ENCODE results near the gene ACADSB. TPM values are rescaled to one million over a fixed set of nuclear protein-coding genes. Genes with fewer than 3 reads are reported as not detected.

ACADSB gene
- total and polyA plus RNA-seq, 7 donors, result 9.8 to 50.1 (median 37.4) TPM

DNA sequence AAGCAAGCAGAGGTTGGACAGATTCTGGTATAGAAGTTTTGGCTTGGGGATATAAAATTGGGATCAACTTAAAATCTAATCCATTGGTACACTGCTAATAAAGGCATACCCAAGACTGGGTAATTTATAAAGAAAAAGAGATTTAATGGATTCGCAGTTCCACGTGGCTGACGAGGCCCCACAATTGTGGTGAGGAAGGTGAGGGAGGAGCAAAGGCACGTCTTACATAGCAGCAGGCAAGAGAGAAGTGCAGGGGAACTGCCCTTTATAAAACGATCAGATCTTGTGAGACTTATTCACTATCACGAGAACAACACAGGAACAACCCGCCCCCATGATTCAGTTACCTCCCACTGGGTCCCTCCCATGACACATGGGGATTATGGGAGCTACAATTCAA lies 9.7 kb downstream of the ACADSB start:
- no peaks in the 10 kb centered on the region for H3K4me1 ChIP-seq
- H3K9me3 ChIP-seq, result no peaks in the 10 kb centered on the region
- intact Hi-C loops (cut with DNase I), result loop anchor here in 1 of 2 donors (10.0 kb wide), 1 partner anchor 136 kb away; the partner anchor contains the start of gene BUB3
- ATAC-seq, result no peak
- no peak overlapping the region for H3K4me3 ChIP-seq
- no peak for TF ChIP-seq CTCF (IDR thresholded peaks at IDR 0.05)
- H3K27me3 ChIP-seq (ENCODE audit: insufficient read depth in 3 of 3, low read length in 2 of 3), result no peaks in the 10 kb centered on the region
- WGBS, 3 donors, result 84 to 91% (median 89%) methylated on average over 7 of the region's 7 CpGs
- no peak for DNase-seq
- H3K27ac ChIP-seq, result no peak overlapping the region
- H3K36me3 ChIP-seq (ENCODE audit: insufficient read depth in 1 of 2, low read depth in 1 of 2), result no peaks in the 10 kb centered on the region

DNA sequence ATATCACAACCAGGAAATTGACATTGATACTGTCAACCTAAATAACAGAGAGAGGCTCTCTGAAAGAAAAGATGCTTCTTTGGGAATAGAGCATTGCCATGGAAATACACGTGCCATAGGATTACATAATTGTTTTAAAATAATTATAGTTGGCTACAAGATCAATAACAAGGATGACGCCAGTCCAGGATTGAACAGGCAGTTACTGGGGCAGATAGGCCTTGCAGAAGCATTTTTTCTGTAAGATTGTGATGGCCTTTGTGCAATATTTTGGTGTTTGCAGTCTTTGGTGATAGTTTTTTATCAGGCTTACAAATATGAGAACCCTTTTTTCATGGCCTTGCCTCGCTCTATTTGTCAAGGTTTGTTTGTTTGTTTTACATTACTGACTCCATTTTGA lies 10.5 kb downstream of the ACADSB start:
- no peak for ATAC-seq
- 73 to 89% (median 75%) methylated on average over 3 of the region's 3 CpGs for WGBS, 3 donors

GRCh38 chr10:123019941-123020703 lies 11.3 kb downstream of the ACADSB start:
- no peaks in the 10 kb centered on the region for H3K9me3 ChIP-seq
- no peak overlapping the region for H3K4me3 ChIP-seq
- H3K27me3 ChIP-seq (ENCODE audit: insufficient read depth in 3 of 3, low read length in 2 of 3), result no peaks in the 10 kb centered on the region
- 49 to 62% (median 50%) methylated on average over 1 of the region's 1 CpG for WGBS, 3 donors
- H3K4me1 ChIP-seq, result no peaks in the 10 kb centered on the region
- no peak for TF ChIP-seq CTCF (IDR thresholded peaks at IDR 0.05)
- intact Hi-C loops (cut with DNase I), result loop anchor here in 1 of 2 donors (10.0 kb wide), 1 partner anchor 135 kb away; the partner anchor contains the start of gene BUB3
- DNase-seq (no peak), ATAC-seq (no peak)
- H3K36me3 ChIP-seq (ENCODE audit: insufficient read depth in 1 of 2, low read depth in 1 of 2), result no peaks in the 10 kb centered on the region
- no peak overlapping the region for H3K27ac ChIP-seq

More for the DNA sequence above, 10.5 kb downstream of the ACADSB start:
- intact Hi-C loops (cut with DNase I), result loop anchor here in 1 of 2 donors (10.0 kb wide), 1 partner anchor 136 kb away; the partner anchor contains the start of gene BUB3
- TF ChIP-seq CTCF (IDR thresholded peaks at IDR 0.05), result no peak
- no peak overlapping the region for H3K4me3 ChIP-seq
- H3K9me3 ChIP-seq, result no peaks in the 10 kb centered on the region
- H3K4me1 ChIP-seq, result no peaks in the 10 kb centered on the region
- H3K36me3 ChIP-seq (ENCODE audit: insufficient read depth in 1 of 2, low read depth in 1 of 2), result no peaks in the 10 kb centered on the region
- DNase-seq, result no peak
- no peaks in the 10 kb centered on the region for H3K27me3 ChIP-seq (ENCODE audit: insufficient read depth in 3 of 3, low read length in 2 of 3)
- H3K27ac ChIP-seq, result no peak overlapping the region

- Histone ChIP-seq H3K9me3 (no peaks in the 10 kb centered on the region), H3K4me3 (no peak overlapping the region), H3K4me1 (no peaks in the 10 kb centered on the region), H3K27ac (no peak overlapping the region), H3K36me3 (ENCODE audit: insufficient read depth in 1 of 2, low read depth in 1 of 2) (no peaks in the 10 kb centered on the region), H3K27me3 (ENCODE audit: insufficient read depth in 3 of 3, low read length in 2 of 3) (no peaks in the 10 kb centered on the region)
- DNase-seq (no peak), ATAC-seq (no peak)
- 73 to 80% (median 75%) methylated on average over 3 of the region's 3 CpGs for WGBS, 3 donors
- TF ChIP-seq CTCF (IDR thresholded peaks at IDR 0.05), result no peak
- intact Hi-C loops (cut with DNase I), result no loop called here
Observed at GRCh38 chr10:123021517-123021916, 12.7 kb downstream of the ACADSB start.

Measured in psoas muscle (tissue), 8 donors.